IPS-NIHi7 (cell line): ENCODE results near the gene ANKRD34C.
"Not testable (repeated sequence)": the region's sequence is repeated elsewhere in the genome, so short reads cannot be mapped to it uniquely, and the experiment has no call there.

Experiments
- DNase-seq: peaks from one replicate; pipeline ENCODE4 v3.0.0; 2012; ENCODE audit warnings: mixed read lengths; ENCODE audit errors: extremely low spot score

Gene ANKRD34C

DNA sequence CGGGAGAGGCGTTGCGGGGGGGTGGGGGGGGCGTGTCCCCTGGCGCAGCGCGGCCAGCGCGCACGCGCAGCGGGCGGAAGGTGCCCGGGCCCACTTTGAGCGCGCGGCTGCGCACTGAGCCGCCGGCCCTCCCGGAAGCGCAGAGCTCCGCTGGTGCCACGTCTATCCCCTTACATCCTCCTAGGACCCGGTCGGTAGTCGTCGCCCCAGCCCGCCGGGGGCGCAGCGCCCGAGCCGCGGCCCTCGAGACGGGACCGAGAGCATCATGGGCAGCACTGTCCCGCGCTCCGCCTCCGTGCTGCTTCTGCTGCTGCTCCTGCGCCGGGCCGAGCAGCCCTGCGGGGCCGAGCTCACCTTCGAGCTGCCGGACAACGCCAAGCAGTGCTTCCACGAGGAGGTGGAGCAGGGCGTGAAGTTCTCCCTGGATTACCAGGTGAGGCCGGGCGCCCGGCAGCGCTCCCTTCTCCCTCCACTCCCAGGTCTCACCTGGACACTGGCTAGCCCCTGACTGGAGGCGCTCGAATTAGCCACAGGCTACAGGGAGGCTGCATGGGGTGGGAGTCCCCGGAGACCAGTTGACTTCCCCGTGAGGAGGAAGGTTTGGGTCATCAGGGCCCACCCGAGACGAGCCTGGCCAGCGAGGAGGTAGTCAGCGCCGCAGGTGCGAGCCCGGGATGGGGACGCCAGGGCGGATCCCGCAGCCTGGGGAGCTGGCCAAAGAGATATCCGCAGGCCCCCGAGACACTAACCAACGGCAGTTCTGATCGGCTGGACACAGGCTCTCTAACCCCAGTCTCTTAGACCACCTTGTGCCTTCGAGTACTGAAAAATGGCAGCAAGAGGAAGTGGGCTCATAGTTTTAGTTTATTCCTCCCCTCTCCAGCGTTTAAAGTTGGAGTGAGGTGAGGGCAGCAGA, 28.7 kb downstream of the ANKRD34C start, which contains the start of gene TMED3:
Gene TMED3 (plus strand): TSS at position 128 of the 916 bp plus-strand sequence. CDS start 138 bp downstream, at position 266.
- peak; percentile 98 for DNase-seq

- no peak for DNase-seq
These were observed 29.5 kb downstream of the ANKRD34C start for GRCh38 chr15:79311901-79312553.

DNA sequence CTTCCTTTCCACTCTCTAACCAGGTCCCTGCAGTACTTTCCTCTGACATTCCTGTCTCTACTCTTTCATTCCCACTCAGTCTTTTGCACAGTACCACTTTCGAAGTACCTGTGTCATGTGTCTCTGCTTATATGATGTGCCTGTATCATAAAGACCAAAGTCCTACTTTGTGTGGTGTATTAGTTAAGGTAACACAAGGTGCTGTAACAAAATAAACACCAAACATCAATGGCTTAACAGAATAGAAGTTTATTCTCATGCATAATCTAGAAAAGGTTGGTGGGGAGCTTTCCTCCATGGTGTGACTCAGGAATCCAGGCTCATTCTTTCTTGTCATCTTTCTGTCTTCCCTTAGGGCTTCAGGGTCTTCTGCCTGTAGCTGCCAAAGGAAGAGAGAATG, 31.7 kb downstream of the ANKRD34C start:
- no peak for DNase-seq

GRCh38 chr15:79314811-79315210, 32.3 kb downstream of the ANKRD34C start:
- no peak for DNase-seq

- DNase-seq: no peak
These were observed 33.3 kb downstream of the ANKRD34C start for GRCh38 chr15:79315623-79316328.

- no peak for DNase-seq
These were observed 34.3 kb downstream of the ANKRD34C start for GRCh38 chr15:79316864-79317263.

DNA sequence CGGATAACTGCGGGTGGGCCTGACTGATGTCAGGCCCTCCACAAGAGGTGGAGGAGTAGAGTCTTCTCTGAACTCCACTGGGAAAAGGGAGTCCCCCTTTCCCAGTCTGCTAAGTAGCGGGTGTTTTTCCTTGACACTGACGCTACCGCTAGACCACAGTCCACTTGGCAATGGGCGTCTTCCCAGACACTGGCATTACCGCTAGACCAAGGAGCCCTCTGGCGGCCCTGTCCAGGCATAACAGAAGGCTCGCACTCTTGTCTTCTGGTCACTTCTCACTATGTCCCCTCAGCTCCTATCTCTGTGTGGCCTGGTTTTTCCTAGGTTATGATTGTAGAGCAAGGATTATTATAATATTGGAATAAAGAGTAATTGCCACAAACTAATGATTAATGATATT, 37.5 kb downstream of the ANKRD34C start:
- not testable (repeated sequence) for DNase-seq

DNA sequence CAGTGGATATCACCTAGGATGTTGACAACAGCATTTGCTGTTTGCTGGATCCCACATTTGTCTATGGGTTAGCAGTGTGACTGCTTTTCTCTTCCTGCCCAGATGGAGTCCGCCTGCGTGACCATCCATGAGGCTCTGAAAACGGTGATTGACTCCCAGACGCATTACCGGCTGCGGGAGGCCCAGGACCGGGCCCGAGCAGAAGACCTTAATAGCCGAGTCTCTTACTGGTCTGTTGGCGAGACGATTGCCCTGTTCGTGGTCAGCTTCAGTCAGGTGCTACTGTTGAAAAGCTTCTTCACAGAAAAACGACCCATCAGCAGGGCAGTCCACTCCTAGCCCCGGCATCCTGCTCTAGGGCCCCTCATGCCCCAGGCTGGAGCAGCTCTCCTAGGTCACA, 39.4 kb downstream of the ANKRD34C start:
- no peak for DNase-seq

DNA sequence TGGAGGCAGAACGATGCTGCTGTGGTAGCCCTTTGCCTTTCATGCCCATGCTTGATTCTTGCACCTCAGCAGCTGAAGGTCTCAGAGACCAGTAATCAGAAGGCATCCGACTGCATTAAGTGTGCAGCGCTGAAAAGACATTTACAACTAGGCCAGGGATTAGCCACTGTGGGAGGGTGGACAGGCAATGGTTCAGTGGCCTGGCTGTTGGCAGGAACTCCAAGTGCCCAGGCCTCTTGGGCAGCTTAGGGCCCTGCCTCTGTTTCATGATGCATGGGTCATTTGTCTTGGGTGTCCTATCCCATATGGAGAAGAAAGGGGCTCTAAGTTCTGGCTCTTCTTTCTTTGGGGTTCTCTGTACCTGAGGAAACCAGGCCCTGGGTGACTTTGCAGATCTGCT, 39.8 kb downstream of the ANKRD34C start:
- no peak for DNase-seq

DNA sequence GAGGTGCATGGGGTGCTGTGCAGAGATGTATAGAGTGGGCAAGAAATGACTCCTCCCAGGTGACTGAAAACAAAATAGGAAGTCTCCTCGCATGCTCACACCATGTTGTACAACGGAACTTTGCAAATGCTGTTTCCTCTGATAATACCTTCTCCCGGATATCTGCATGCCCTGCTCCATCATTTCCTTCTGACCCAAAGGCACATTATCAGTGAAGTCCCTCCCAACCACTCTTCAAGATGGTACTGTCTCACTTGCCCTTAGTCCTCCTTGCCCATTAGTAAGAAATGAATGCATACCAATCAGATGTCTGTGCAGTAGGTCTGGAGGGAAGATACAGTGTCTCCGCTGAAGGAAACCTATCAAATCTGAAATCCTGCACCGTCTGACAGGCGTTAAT, 40.4 kb downstream of the ANKRD34C start:
- no peak for DNase-seq

- no peak for DNase-seq
These were observed 46.7 kb downstream of the ANKRD34C start for GRCh38 chr15:79329171-79329611.
